Activated T-helper 2 cell treated with anti-CD3 and anti-CD28 coated beads, Interferon-gamma antibody, Interleukin-2, Interleukin-4, amounts not matched to agents 10 μg/mL and 5 μg/mL and 100 μg/mL, durations not matched to agents 14 hours and 24 hours and 36 hours (primary cell): Measurements from ENCODE around the gene AIFM3. TPM values are rescaled to one million over a fixed set of nuclear protein-coding genes. Genes with fewer than 3 reads are reported as not detected.

Source experiments
- total RNA-seq: library from RNA; stranded (reverse); gene quantifications from 2 replicates; pipeline ENCODE4 v1.2.3, GENCODE V29; 2022

Gene AIFM3
- total RNA-seq, 1 donor from 2014 or later, result 0.23 TPM

Other genes with a start within 250 kb of the AIFM3 start
- gene SERPIND1, start 193.1 kb upstream of the AIFM3 start, total RNA-seq, result not detected in 2 replicates
- 73.4 and 77.7 TPM in 2 replicates for gene PI4KA, start 108.4 kb upstream of the AIFM3 start, total RNA-seq
- 24.2 and 31.4 TPM in 2 replicates for gene SNAP29, start 108.2 kb upstream of the AIFM3 start, total RNA-seq
- gene CRKL, start 49.8 kb upstream of the AIFM3 start, total RNA-seq, result 79.2 and 80.1 TPM in 2 replicates
- 64.7 and 68.4 TPM in 2 replicates for gene LZTR1, start 15.0 kb downstream of the AIFM3 start, total RNA-seq
- 25.8 and 25.9 TPM in 2 replicates for gene THAP7, start 34.9 kb downstream of the AIFM3 start, total RNA-seq
- 0.07 TPM in 1 of 2 replicates, not detected in the other for gene P2RX6, start 47.9 kb downstream of the AIFM3 start, total RNA-seq
- 0.07 TPM in 1 of 2 replicates, not detected in the other for gene SLC7A4, start 65.3 kb downstream of the AIFM3 start, total RNA-seq
- 0.23 TPM in 1 of 2 replicates, not detected in the other for gene LRRC74B, start 78.7 kb downstream of the AIFM3 start, total RNA-seq